CD4-positive, CD25-positive, alpha-beta regulatory T cell (primary cell): ENCODE results near the gene SSBP4. TPM values are rescaled to one million over a fixed set of nuclear protein-coding genes. Genes with fewer than 3 reads are reported as not detected.
"Not testable (repeated sequence)": the region's sequence is repeated elsewhere in the genome, so short reads cannot be mapped to it uniquely, and the experiment has no call there.

Experiments
- ATAC-seq, 2 donors: fragments of 150-1000 bp; cut with Tn5 transposase; one replicate each; pipeline ENCODE4 v1.10.0; 2021; ENCODE audit warnings: low read depth in 2 of 2, moderate number of reproducible peaks in 2 of 2, moderate library complexity in 1 of 2
- DNase-seq, 3 donors: peaks; one replicate each; pipeline versions ENCODE4 v3.0.0 to v3.0.0-alpha.2; 2012 to 2022; ENCODE audit warnings: mixed read lengths in 1 of 3
- H3K27ac ChIP-seq: one replicate; pipeline ENCODE4 v1.7.0; 2013; ENCODE audit warnings: mild to moderate bottlenecking, low read length; ENCODE audit not compliant: insufficient read depth, poor library complexity, severe bottlenecking
- H3K27me3 ChIP-seq: one replicate; pipeline ENCODE4 v1.7.0; 2013; ENCODE audit warnings: low read length; ENCODE audit not compliant: control insufficient read depth, insufficient read depth
- H3K36me3 ChIP-seq: one replicate; pipeline ENCODE4 v1.7.0; 2013; ENCODE audit warnings: mild to moderate bottlenecking, low read length, moderate library complexity; ENCODE audit not compliant: control insufficient read depth, insufficient read depth
- H3K4me1 ChIP-seq: 2 replicates; pipeline ENCODE4 v1.7.0; 2013; ENCODE audit warnings: mild to moderate bottlenecking, low read length; ENCODE audit not compliant: insufficient read depth, control insufficient read depth, poor library complexity, severe bottlenecking
- H3K4me3 ChIP-seq: one replicate; pipeline ENCODE4 v1.7.0; 2013; ENCODE audit warnings: low read depth, mild to moderate bottlenecking, low read length, moderate library complexity
- H3K9me3 ChIP-seq, 2 experiments: 1 replicate in 1 of 2; 2 replicates in 1 of 2; pipeline ENCODE4 v1.7.0; 2013; ENCODE audit warnings: low read length in 2 of 2, mild to moderate bottlenecking in 1 of 2, moderate library complexity in 1 of 2; ENCODE audit not compliant: control insufficient read depth in 2 of 2
- H3K27ac Mint-ChIP-seq, 3 donors: one replicate each; pipeline ENCODE4 v1.8.0; 2020 to 2022; ENCODE audit warnings: mild to moderate bottlenecking in 3 of 3, mixed read lengths in 3 of 3, moderate library complexity in 2 of 3
- H3K27me3 Mint-ChIP-seq: one replicate; pipeline ENCODE4 v1.8.0; 2022; ENCODE audit warnings: mild to moderate bottlenecking, mixed read lengths
- H3K36me3 Mint-ChIP-seq: one replicate; pipeline ENCODE4 v1.8.0; 2020; ENCODE audit warnings: mixed read lengths
- H3K4me1 Mint-ChIP-seq, 4 donors: one replicate each; pipeline ENCODE4 v1.8.0; 2020 to 2022; ENCODE audit warnings: mixed read lengths in 4 of 4, mild to moderate bottlenecking in 1 of 4
- H3K4me3 Mint-ChIP-seq, 4 donors: one replicate each; pipeline ENCODE4 v1.8.0; 2020 to 2022; ENCODE audit warnings: mild to moderate bottlenecking in 4 of 4, mixed read lengths in 4 of 4, moderate library complexity in 3 of 4
- H3K9me3 Mint-ChIP-seq, 7 donors: one replicate each; pipeline ENCODE4 v1.8.0; 2020 to 2022; ENCODE audit warnings: mixed read lengths in 7 of 7, mild to moderate bottlenecking in 3 of 7, moderate library complexity in 2 of 7
- polyA plus RNA-seq, 4 donors: library from polyadenylated mRNA; unstranded; fragments of 300-500 nt; fragmentation: Illumina TruSeq; gene quantifications; one replicate each; pipeline ENCODE4 v1.2.3, GENCODE V29; 2021
- total RNA-seq: library from RNA; stranded (reverse); gene quantifications from one replicate; pipeline ENCODE4 v1.2.3, GENCODE V29; 2022

SSBP4 gene
- total and polyA plus RNA-seq, 5 donors from 2014 or later, result 47.3 to 97.9 (median 82.3) TPM

DNA sequence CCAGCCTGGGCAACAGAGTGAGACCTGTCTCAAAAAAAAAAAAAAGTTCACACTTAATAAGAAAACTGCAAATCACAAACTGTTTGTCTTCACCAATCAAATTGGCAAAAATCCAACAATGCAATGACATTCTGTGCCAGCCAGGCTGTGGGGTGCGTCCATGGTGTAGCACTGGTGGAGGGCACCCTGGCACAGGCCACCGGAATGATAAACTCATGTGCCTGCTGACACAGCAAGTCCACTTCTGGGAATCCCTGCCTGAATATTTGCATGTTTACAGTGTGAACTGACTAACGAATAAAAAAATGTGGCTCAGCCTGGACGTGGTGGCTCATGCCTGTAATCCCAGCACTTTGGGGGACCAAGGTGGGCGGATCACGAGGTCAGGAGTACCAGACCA is 20.2 kb upstream of the SSBP4 start:
- H3K4me1 ChIP-seq, result peaks cover 8% of the 10 kb centered on the region
- peaks cover 4% of the 10 kb centered on the region for H3K27me3 ChIP-seq
- no peaks in the 10 kb centered on the region for H3K9me3 ChIP-seq
- Mint-ChIP-seq H3K4me3 (no peak overlapping the region), H3K4me1 (peaks cover 0 to 7% (median 3%) of the 10 kb centered on the region in 4 donors), H3K9me3 (no peaks in the 10 kb centered on the region), H3K36me3 (no peaks in the 10 kb centered on the region), H3K27me3 (peaks cover 44% of the 10 kb centered on the region), H3K27ac (no peak overlapping the region)
- no peak for DNase-seq
- ATAC-seq, result no peak
- no peaks in the 10 kb centered on the region for H3K36me3 ChIP-seq
- no peak overlapping the region for H3K27ac ChIP-seq
- no peak overlapping the region for H3K4me3 ChIP-seq

DNA sequence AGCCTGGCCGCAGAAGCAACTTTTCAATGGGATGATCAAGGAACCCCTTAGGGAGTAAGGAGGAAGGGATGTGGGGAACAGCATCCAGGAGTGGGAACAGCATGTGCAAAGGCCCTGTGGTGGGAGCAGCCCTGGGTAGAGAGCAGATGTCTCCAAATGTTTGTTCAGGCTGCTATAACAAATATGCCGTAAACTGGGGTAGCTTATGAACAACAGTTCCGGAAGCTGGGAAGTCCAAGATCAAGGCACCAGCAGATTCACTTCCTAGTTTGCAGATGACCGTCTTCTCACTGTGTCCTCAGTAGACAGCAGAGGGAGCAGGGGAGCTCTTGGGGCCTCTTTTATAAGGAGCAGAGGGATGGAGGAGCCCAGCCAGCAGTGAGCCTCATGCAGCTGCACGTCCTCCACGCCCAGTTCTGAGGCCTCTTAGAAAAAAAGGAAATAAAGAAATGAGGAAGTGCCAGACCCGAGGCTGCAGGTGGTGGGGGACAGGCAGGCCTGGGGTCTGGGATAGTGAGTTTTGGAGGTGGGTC is 17.6 kb upstream of the SSBP4 start:
- Histone ChIP-seq H3K9me3 (no peaks in the 10 kb centered on the region), H3K27me3 (peaks cover 4% of the 10 kb centered on the region), H3K27ac (no peak overlapping the region), H3K36me3 (no peaks in the 10 kb centered on the region), H3K4me1 (peaks cover 8% of the 10 kb centered on the region), H3K4me3 (no peak overlapping the region)
- Mint-ChIP-seq H3K27me3 (peaks cover 30% of the 10 kb centered on the region), H3K4me1 (peaks cover 0 to 7% (median 2%) of the 10 kb centered on the region in 4 donors), H3K27ac (no peak overlapping the region), H3K4me3 (no peak overlapping the region), H3K9me3 (no peaks in the 10 kb centered on the region), H3K36me3 (no peaks in the 10 kb centered on the region)
- DNase-seq, result no peak
- ATAC-seq, result peak in 1 of 2 donors; percentile 38

DNA sequence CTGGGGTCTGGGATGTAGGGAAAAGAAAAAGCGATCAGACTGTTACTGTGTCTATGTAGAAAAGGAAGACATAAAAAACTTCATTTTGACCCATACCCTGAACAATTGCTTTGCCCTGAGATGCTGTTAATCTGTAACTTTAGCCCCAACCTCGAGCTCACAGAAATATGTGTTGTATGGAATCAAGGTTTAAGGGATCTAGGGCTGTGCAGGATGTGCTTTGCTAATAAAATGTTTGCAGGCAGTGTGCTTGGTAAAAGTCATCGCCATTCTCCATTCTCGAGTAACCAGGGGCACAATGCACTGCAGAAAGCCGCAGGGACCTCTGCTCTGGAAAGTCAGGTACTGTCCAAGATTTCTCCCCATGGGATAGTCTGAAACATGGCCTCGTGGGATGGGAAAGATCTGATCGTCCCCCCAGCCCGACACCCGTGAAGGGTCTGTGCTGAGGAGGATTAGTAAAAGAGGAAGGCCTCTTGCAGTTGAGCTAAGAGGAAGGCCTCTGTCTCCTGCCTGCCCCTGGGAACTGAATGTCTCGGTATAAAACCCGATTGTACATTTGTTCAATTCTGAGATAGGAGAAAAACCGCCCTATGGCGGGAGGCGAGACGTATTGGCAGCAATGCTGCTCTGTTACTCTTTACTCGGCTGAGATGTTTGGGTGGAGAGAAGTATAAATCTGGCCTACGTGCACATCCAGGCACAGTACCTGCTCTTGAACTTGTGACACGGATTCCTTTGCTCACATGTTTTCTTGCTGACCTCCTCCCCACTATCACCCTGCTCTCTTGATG is 16.5 kb upstream of the SSBP4 start:
- not testable (repeated sequence) for ATAC-seq, H3K27ac ChIP-seq, H3K4me3 Mint-ChIP-seq, DNase-seq, H3K36me3 Mint-ChIP-seq, H3K4me1 Mint-ChIP-seq, H3K4me3 ChIP-seq, H3K4me1 ChIP-seq, H3K9me3 ChIP-seq, H3K9me3 Mint-ChIP-seq, H3K27me3 ChIP-seq, H3K36me3 ChIP-seq
- H3K27ac Mint-ChIP-seq, result peak overlapping the region in 1 of 3 donors; percentile 22
- peaks cover 22% of the 10 kb centered on the region for H3K27me3 Mint-ChIP-seq

DNA sequence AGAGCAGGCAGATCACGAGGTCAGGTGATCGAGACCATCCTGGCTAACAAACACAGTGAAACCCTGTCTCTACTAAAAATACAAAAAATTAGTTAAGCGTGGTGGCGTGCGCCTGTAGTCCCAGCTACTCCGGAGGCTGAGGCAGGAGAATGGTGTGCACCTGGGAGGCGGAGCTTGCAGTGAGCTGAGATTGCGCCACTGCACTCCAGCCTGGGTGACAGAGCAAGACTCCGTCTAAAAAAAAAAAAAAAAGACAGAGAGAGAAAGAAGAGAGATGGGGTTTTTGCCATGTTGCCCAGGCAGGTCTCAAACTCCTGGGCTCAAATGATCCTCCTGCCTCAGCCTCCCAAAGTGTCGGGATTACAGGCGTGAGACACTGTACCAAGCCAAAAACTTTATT is 13.4 kb upstream of the SSBP4 start:
- not testable (repeated sequence) for H3K4me3 Mint-ChIP-seq, H3K9me3 Mint-ChIP-seq, DNase-seq, H3K4me3 ChIP-seq, H3K4me1 ChIP-seq, H3K27ac Mint-ChIP-seq, H3K36me3 ChIP-seq, H3K27me3 ChIP-seq, H3K36me3 Mint-ChIP-seq, ATAC-seq, H3K9me3 ChIP-seq, H3K27ac ChIP-seq
- Mint-ChIP-seq H3K27me3 (peaks cover 16% of the 10 kb centered on the region), H3K4me1 (peaks cover 2 to 10% (median 4%) of the 10 kb centered on the region in 4 donors)

DNA sequence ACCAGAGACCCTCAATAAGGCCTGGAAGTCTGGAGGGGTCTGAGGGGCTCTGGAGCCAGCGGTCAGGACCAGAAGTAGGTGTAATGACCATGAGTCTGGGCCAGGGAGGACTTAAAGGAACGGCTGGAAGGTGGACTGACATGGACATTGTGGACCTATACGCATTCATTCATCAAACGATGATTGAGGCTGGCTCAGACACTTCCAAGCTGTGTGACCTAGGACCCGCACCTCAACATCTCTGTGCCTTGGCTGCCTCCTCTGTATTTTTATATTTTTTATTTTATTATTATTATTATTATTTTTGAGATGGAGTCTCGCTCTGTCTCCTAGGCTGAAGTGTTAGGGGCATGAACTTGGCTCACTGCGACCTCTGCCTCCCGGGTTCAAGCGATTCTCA is 12.4 kb upstream of the SSBP4 start:
- H3K36me3 Mint-ChIP-seq, result no peaks in the 10 kb centered on the region
- peak overlapping the region in 1 of 3 donors; percentile 87 for H3K27ac Mint-ChIP-seq
- Histone ChIP-seq H3K4me1 (no peaks in the 10 kb centered on the region), H3K27ac (no peak overlapping the region), H3K36me3 (no peaks in the 10 kb centered on the region), H3K9me3 (no peaks in the 10 kb centered on the region), H3K27me3 (no peaks in the 10 kb centered on the region), H3K4me3 (no peak overlapping the region)
- no peak overlapping the region for H3K4me3 Mint-ChIP-seq
- peaks cover 14% of the 10 kb centered on the region for H3K27me3 Mint-ChIP-seq
- H3K9me3 Mint-ChIP-seq, result no peaks in the 10 kb centered on the region
- DNase-seq (no peak), ATAC-seq (no peak)
- peaks cover 3 to 8% (median 5%) of the 10 kb centered on the region in 4 donors for H3K4me1 Mint-ChIP-seq

DNA sequence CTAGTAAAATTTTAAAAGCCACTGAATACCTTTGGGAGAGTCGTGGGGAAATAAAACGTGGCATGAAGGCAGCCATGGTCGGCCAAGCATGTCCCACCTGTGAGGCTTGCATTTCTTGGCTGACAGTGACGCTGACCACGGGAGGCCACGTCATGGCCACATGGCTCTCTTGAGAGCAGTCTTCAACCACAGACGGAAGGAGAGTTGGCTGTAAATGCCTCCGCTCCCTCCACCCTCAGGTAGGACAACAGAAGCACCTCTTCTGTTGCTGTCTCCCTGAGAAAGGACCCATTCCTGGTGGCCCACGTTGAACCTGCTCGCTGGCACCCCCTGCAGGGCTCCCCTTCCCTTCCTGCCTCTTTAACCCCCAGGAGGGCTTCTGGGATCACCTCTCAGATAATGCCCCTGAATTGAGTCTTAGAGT is 11.1 kb upstream of the SSBP4 start:
- no peak overlapping the region for H3K4me3 Mint-ChIP-seq

DNA sequence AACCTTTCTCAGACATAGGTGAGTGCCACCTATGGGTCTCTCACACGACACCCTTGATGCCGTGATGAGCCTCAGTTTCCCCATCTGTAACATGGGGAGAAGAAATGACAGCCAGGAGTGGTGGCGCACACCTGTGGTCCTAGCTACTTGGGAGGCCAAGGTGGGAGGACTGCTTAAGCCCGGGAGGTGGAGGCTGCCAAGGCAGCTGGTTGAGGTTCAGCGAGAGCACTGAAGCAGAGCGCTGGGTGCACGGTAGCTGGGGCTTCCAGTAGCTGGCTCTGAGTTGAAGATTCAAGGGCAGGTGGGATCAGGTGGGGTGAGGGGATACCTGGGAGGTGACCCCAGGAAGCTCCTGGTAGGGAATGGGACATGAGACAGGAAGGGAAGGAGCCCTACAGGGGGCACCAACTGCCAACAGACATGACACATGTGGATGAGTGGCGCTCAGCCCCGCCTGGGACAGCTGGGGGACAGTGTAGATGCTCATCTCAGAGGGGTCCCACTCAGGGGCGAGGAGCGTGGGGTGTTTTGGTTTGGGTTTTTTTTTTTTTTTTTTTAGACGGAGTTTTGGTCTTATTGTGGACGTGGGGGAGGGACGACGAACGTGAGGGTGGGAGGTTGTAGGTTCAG is 6.5 kb upstream of the SSBP4 start:
- Mint-ChIP-seq H3K36me3 (no peaks in the 10 kb centered on the region), H3K27ac (no peak overlapping the region), H3K9me3 (peaks cover 0 to 1% (median 0%) of the 10 kb centered on the region in 7 donors), H3K4me3 (peak overlapping the region in 1 of 4 donors; percentile 83), H3K27me3 (peaks cover 33% of the 10 kb centered on the region), H3K4me1 (peaks cover 3 to 37% (median 15%) of the 10 kb centered on the region in 4 donors)
- H3K27ac ChIP-seq, result no peak overlapping the region
- ATAC-seq (no peak), DNase-seq (no peak)
- no peaks in the 10 kb centered on the region for H3K27me3 ChIP-seq
- H3K4me3 ChIP-seq, result no peak overlapping the region
- no peaks in the 10 kb centered on the region for H3K36me3 ChIP-seq
- H3K9me3 ChIP-seq, result no peaks in the 10 kb centered on the region
- peaks cover 34% of the 10 kb centered on the region for H3K4me1 ChIP-seq

More for the DNA sequence above, 11.1 kb upstream of the SSBP4 start:
- DNase-seq (no peak), ATAC-seq (peak in 1 of 2 donors; percentile 32)
- H3K9me3 Mint-ChIP-seq, result no peaks in the 10 kb centered on the region
- H3K4me1 ChIP-seq, result no peaks in the 10 kb centered on the region
- H3K4me3 ChIP-seq, result no peak overlapping the region
- peaks cover 3 to 7% (median 5%) of the 10 kb centered on the region in 4 donors for H3K4me1 Mint-ChIP-seq
- peaks cover 10% of the 10 kb centered on the region for H3K27me3 Mint-ChIP-seq
- H3K27ac Mint-ChIP-seq, result no peak overlapping the region
- H3K27me3 ChIP-seq, result no peaks in the 10 kb centered on the region
- H3K9me3 ChIP-seq, result no peaks in the 10 kb centered on the region
- H3K27ac ChIP-seq, result no peak overlapping the region
- no peaks in the 10 kb centered on the region for H3K36me3 ChIP-seq
- H3K36me3 Mint-ChIP-seq, result no peaks in the 10 kb centered on the region
